Measurements from ENCODE around the gene SH2D2A.

The SH2D2A gene

DNA sequence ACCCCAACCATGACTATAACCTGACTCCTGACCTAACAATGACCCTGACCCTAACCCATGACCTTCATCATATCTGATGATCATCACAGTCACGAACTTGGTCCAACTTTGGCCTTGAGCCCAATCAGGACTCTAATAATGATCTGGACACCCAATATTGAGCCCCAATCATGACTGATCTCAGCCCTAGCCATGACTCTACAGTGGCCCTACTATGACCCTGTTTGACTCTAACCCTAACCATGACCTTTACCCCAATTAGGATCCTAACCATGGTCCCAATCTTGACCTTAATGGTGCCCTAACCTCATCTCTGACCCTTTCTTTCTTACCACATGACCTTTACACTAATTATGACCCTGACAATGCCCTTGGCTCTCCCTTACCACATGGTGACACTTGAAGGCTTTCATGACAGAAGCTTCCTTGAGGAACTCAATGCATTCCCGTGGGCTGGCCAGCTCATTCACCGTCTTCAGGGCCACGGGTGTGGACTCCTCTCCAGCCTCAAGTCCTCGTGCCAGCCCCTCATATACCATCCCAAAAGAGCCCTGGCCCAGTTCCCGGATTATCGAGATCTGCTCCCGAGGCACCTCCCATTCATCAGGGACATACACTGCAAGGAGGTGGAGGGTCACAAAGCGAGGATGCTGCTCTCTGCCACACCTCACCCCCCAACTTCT is 26.1 kb upstream of the SH2D2A start:
- TF ChIP-seq ZNF274 (IDR thresholded peaks at IDR 0.05; ENCODE audit: low read depth, low read length): no peak
- H3K4me3 ChIP-seq (ENCODE audit: low read length): no peak overlapping the region

DNA sequence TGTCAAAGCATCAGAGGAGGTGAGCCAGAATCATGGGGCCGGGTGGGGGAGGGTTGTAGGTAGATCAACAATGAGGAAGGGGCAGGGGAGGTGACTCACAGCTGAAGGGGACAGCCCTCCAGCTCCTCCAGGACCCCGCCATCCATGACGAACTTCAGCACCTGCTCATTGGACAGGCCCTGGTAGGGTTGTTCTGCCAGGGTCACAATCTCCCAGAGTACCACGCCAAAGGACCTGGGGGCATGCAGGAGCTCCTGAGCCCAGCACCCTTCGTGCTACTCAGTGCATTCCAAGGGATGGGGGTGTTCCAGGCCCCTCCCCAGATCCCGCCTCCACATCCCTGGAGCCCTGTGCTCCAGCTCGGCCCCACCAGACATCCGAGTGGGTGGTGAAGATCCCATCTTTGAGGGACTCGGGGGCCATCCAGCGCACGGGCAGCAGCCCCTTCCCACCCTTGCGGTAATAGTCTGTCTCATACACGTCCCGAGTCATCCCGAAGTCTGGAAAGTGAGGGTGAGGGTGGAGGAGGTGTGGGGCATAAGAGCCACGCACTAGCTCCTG is 24.7 kb upstream of the SH2D2A start:
- no peak for TF ChIP-seq ZNF274 (IDR thresholded peaks at IDR 0.05; ENCODE audit: low read depth, low read length)
- no peak overlapping the region for H3K4me3 ChIP-seq (ENCODE audit: low read length)

DNA sequence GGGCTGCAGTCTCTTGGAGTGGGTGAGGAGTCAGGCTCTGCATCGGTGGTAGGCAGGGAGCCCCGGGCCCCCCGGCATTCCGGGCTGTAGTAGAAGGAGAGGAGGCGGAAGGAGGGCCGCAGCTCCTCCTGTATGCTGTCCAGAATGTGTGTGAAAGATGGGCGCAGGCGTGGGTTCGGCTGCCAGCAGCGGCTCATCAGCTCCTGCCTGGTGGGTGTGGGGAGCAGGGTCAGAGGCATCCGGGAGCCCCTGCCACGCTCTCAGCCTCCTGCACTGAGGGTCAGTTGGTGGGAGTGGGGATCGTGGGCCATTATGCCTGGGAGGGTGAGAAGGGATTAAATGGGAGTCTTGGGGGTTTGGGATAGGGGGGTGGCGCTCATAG is 24.2 kb upstream of the SH2D2A start:
- no peak for TF ChIP-seq ZNF274 (IDR thresholded peaks at IDR 0.05; ENCODE audit: low read depth, low read length)

DNA sequence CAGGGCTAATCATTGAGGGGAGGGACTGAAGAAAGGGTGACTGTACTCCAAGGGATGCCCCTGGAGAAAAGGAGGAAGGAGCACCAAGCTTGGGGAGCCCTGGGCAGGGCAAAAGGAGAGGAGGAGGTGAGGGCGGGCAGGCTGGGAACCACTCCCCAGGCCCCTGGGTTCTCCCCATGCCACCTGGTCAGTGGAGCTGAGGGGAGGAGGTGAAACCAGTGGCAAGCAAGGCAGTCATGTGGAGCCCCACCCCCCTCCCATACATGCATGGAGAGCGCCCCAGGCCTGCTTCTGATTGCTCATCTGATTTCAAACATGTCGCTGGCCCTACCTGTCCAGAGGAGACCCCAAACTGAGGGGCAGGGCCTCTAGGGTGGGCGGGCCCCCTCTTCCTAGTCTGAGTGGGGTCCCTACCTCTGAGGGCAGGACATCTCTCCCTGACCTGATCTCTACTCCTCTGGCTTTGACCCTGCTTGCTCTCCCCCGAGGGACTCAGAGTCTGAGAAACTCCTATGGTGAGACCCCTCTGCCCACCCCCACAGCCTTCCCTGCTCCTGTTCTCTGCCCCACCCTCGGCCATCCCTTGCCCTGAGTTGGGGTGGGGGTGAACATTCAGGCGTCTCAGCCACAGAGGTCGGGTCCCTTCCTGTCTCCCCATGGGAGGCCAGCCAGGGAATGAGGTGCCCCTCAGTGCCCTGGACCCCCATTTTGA is 23.7 kb upstream of the SH2D2A start:
- no peak overlapping the region for H3K4me3 ChIP-seq (ENCODE audit: low read length)

More for the DNA sequence above, 24.2 kb upstream of the SH2D2A start:
- no peak overlapping the region for H3K4me3 ChIP-seq (ENCODE audit: low read length)

DNA sequence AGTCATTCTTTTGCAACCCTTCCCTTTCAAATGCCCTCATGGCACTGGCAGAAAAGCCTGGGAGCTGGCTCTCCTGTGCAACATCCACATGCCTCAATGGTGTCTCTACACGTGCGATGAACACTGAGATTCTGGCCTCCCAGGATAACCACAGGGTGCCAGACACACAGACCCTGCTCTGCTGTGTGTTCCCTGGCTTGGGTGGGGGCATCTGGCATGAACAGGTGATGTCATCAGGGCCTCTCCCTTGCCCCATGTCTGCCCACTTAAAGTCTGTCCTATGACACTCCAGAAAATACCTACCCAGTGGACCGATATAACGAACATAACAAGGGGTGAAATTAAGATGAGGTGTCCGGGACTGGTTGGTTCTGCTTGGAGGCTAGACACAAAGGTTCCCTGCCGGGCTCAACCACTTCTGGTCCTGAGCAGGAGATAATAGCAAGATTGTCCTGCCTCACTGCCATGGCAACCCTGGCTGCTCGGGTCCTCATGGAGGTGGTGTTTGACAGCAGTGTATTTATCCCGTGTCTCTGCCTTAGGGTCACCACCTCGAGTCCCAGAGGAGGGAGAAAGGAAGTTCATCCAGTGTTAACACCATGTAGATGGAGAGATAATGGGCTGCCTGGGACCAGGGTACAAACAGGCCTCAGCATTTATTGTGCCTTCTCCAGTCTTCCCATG is 22.9 kb upstream of the SH2D2A start:
- no peak for TF ChIP-seq ZNF274 (IDR thresholded peaks at IDR 0.05; ENCODE audit: low read depth, low read length)

More for the DNA sequence above, 23.7 kb upstream of the SH2D2A start:
- TF ChIP-seq ZNF274 (IDR thresholded peaks at IDR 0.05; ENCODE audit: low read depth, low read length): no peak

DNA sequence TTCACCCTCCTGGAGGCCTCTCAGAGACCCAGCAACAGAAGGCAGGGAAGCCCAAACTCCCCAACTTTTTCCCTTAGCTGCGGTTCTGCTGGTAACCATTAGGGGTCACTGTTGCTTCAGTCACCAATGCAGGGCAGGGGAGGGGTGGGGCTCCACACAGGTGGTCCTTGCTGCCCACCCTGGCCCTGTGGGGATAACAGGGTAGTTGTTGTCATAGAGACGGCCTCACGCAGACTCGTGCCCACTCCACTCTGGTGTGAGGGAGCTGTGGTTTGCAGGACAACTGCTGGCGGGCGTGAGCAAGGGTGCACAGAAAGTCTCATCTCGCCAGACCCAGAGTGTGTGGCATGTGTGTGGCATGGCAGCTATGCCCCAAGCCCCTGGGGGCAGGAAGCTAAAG is 22.3 kb upstream of the SH2D2A start:
- H3K4me3 ChIP-seq (ENCODE audit: low read length): no peak overlapping the region
- TF ChIP-seq ZNF274 (IDR thresholded peaks at IDR 0.05; ENCODE audit: low read depth, low read length): no peak

More for the DNA sequence above, 22.9 kb upstream of the SH2D2A start:
- no peak overlapping the region for H3K4me3 ChIP-seq (ENCODE audit: low read length)

DNA sequence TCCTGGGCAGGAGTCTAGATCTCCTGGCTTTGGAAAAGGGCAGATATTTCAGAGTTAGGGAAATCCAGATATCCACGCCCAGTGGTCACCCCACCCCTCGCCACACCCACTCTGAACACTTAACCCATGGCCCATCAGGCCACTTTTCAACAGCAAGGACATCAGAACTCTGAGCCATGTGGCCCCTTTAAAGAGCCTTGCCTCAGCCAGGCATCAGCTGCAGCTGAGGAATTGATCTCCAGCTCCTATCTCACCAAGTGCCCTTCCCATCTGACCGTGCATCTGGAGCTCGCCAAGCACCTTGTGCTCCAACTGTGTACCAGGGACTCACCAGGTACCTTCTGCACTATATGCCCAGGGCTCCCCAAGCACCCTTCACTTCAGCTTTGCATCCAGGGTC is 20.2 kb upstream of the SH2D2A start:
- no peak for TF ChIP-seq ZNF274 (IDR thresholded peaks at IDR 0.05; ENCODE audit: low read depth, low read length)
- H3K4me3 ChIP-seq (ENCODE audit: low read length): no peak overlapping the region

DNA sequence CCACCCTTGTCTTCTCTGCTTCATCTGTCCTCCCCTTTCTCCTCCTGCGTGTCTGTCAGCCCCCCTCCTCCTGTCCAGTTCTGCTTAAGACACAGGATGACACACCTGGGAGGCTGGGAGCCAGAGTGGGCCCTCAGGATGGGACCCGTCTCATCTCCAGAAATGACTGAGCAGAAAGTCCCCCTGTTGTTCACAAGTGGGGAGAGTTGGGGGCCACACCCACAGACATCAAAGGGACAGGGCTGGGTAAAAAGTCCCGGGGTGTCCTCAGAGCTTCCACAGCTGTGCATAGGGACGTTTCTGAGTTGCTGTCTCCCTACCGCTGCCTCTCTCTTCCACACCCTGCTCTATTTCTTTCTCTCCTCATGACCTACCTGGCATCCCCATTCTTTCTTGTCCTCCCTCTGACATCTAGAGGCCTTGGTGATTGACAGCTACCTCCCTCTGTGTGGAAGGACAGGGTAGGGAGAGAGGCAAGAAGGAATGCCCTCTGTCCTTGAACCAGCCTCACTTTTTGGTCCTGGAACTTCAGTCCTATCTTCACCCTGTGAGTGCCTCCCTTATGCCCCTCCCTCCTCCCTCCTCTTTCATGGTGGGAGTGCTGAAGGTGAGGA is 19.5 kb upstream of the SH2D2A start:
- TF ChIP-seq ZNF274 (IDR thresholded peaks at IDR 0.05; ENCODE audit: low read depth, low read length): no peak
- no peak overlapping the region for H3K4me3 ChIP-seq (ENCODE audit: low read length)

DNA sequence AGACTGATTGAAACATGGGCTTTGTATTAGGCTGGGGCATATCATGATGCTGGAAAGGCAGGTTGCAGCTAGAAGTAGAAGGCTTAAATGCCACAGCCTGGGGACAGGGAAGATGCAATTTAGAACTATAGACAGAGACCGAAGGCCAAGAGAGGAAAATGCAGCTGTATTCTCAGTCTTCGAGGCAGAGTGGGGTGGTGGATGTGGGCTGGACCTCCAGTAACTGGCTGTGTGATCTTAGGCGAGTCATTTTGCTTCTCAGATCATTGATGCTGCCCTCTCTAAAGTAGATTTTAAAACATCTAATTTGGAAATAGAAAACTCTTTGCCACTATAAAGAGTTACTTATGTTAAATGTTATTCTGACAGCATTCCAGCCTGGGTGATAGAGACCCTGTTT is 17.7 kb upstream of the SH2D2A start:
- TF ChIP-seq ZNF274 (IDR thresholded peaks at IDR 0.05; ENCODE audit: low read depth, low read length): no peak

DNA sequence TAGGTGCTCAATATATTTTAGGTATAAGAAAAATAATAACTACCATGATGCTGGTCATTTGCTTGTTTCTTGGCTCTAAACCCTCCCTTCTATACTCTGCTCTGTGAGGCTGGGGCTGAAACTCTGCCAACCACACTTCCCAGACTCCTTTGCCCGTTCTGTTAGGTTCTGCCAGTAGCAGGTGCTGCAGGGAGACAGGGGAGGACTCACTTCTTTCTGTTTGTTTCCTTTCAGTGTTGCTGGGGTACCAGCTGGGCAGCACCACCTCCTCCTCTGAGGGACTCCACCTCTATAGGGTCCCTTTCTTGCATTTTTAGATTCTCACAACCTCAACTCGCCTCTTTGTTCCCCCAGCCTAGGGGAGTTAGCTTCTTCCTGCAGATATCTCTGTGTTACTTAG is 17.0 kb upstream of the SH2D2A start:
- no peak for TF ChIP-seq ZNF274 (IDR thresholded peaks at IDR 0.05; ENCODE audit: low read depth, low read length)
- H3K4me3 ChIP-seq (ENCODE audit: low read length): no peak overlapping the region

More for the DNA sequence above, 17.7 kb upstream of the SH2D2A start:
- no peak overlapping the region for H3K4me3 ChIP-seq (ENCODE audit: low read length)

DNA sequence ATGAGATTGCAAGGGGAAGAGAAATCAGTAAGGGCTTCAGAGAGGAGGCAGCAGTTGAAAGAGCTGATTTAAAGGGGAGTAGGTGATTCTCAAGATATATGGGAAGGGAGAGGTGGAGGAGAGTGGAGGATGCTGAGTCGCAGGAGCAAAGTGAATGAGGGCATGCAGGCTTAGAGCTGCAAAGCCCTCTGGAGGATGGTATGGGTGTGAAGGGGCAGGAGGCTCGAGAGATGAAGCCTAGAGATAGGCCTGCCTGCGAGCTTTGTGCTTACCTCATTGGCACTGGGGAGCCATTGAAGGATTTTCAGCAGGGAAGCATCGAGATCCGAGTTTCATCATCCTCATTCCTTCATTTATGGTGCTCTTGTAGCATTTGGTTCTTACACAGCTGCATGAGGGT is 15.8 kb upstream of the SH2D2A start:
- no peak overlapping the region for H3K4me3 ChIP-seq (ENCODE audit: low read length)
- TF ChIP-seq ZNF274 (IDR thresholded peaks at IDR 0.05; ENCODE audit: low read depth, low read length): no peak

DNA sequence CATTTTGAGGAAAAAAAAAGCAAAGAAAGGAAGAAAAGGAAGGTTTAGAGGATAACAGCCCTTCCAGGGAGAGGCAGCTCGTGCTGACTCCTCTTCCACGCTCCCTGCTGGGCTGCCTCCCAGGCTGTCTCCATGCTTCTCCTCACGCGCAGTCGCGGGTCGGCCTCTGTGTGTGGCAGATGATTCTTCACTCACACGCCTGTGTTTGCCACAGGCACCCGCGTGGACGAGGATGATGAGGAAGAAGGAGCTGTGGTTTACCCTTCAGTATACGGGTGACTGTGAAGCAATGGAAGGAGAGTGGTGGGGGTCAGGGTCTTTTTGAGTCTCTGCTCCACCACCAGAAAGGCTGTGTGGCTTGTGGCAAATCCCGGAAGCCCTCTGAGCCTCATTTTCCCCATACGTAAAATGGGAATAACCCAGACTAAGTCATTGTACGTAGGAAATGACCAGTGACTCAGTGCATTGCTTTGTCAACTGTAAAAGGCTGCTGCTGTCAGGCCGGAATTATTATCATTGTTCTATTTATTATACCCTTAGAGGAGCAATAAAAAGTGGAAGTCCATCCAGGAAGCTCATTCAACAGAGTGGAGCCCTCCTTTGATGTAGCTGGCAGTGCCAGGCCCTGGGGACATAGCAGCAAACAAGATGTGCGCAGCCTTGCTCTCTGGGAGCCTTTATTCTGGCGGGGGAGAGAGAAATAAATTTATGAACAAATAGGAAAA is 11.9 kb upstream of the SH2D2A start:
- TF ChIP-seq ZNF274 (IDR thresholded peaks at IDR 0.05; ENCODE audit: low read depth, low read length): no peak

DNA sequence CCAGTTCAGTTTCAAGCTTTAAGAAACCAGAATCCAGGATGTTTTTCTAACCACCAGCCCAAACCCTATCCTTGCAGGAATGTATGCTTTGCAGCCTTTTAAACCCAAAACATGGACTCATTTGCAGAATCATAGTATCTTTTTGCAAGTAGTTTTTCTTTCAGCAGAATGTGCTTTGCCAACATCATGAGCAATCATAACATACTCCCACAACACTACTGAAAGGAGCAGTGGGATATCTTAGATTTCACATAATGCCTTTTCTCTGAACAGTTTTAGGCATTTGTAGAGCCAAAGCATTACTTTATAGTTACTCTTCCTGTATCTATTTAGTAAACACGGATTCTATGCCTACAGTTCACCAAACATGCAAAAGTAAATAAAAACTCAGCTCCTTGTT is 10.0 kb upstream of the SH2D2A start:
- no peak for TF ChIP-seq ZNF274 (IDR thresholded peaks at IDR 0.05; ENCODE audit: low read depth, low read length)
- no peak overlapping the region for H3K4me3 ChIP-seq (ENCODE audit: low read length)

More for the DNA sequence above, 11.9 kb upstream of the SH2D2A start:
- no peak overlapping the region for H3K4me3 ChIP-seq (ENCODE audit: low read length)

All from GM08714 (cell line).